Uterus (tissue), 2 donors: ENCODE results near the gene ACSS2.

Experiments used
- POLR2A ChIP-seq, 2 donors: fragments of 450-650 bp; IDR thresholded peaks; one replicate each; pipeline ENCODE4 v1.6.1; 2016; ENCODE audit warnings: antibody characterized with exemption in 2 of 2, mild to moderate bottlenecking in 1 of 2, moderate library complexity in 1 of 2
- TF ChIP-seq, protein P1 (sequence below), 4 experiments: fragments of 200-600 bp in 2 of 4; fragments of 450-650 bp in 2 of 4; sonication (generic) in 2 of 4; IDR thresholded peaks; one replicate each; pipeline ENCODE4 v1.5.1; 2016 to 2019; ENCODE audit warnings: antibody characterized with exemption in 4 of 4, mild to moderate bottlenecking in 2 of 4, moderate library complexity in 1 of 4

DNA sequence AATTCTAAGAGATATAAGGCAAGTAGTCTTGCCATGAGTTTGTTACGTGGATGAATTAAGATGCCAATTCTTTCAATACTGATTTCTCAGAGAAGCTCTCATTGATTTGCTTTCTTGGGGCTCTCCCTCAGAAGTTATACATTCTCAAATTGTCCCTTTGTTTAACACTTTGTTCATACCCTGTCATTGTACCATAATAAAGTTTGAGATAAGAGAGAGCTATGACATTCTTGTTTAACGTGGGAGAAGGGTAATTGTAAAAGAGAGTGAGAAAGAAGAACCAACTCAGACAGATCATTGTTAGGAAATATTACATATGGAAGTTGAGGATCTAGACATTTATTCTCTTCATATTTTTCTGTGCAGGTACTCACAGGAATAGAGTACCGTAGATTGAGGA, 19.1 kb downstream of the ACSS2 start:
- no peak for TF ChIP-seq POLR2A (IDR thresholded peaks at IDR 0.05)
- TF ChIP-seq, protein P1, sequence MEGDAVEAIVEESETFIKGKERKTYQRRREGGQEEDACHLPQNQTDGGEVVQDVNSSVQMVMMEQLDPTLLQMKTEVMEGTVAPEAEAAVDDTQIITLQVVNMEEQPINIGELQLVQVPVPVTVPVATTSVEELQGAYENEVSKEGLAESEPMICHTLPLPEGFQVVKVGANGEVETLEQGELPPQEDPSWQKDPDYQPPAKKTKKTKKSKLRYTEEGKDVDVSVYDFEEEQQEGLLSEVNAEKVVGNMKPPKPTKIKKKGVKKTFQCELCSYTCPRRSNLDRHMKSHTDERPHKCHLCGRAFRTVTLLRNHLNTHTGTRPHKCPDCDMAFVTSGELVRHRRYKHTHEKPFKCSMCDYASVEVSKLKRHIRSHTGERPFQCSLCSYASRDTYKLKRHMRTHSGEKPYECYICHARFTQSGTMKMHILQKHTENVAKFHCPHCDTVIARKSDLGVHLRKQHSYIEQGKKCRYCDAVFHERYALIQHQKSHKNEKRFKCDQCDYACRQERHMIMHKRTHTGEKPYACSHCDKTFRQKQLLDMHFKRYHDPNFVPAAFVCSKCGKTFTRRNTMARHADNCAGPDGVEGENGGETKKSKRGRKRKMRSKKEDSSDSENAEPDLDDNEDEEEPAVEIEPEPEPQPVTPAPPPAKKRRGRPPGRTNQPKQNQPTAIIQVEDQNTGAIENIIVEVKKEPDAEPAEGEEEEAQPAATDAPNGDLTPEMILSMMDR (IDR thresholded peaks at IDR 0.05), result no peak
